ENCODE measurements around the gene GLCCI1. TPM values are rescaled to one million over a fixed set of nuclear protein-coding genes. Genes with fewer than 3 reads are reported as not detected.

GLCCI1 gene
- total RNA-seq, 1 donor from 2014 or later = 25.0 TPM

GRCh38 chr7:8051373-8051772 lies 82.8 kb downstream of the GLCCI1 start:
- TF ChIP-seq CTCF (conservative IDR thresholded peaks at IDR 0.05) = no peak
- DNase-seq (ENCODE audit: extremely low spot score, unreplicated experiment) = no peak
- Mint-ChIP-seq H3K27me3 (no peaks in the 10 kb centered on the region), H3K36me3 (peaks cover 13% of the 10 kb centered on the region), H3K4me3 (no peak overlapping the region), H3K27ac (no peak overlapping the region), H3K4me1 (ENCODE audit: unreplicated experiment) (no peaks in the 10 kb centered on the region), H3K9me3 (no peaks in the 10 kb centered on the region)

GRCh38 chr7:8051998-8052397 lies 83.4 kb downstream of the GLCCI1 start:
- no peaks in the 10 kb centered on the region for H3K9me3 Mint-ChIP-seq
- no peaks in the 10 kb centered on the region for H3K27me3 Mint-ChIP-seq
- no peak for DNase-seq (ENCODE audit: extremely low spot score, unreplicated experiment)
- TF ChIP-seq CTCF (conservative IDR thresholded peaks at IDR 0.05) = no peak
- H3K36me3 Mint-ChIP-seq = peaks cover 15% of the 10 kb centered on the region
- H3K4me3 Mint-ChIP-seq = no peak overlapping the region
- no peaks in the 10 kb centered on the region for H3K4me1 Mint-ChIP-seq (ENCODE audit: unreplicated experiment)
- H3K27ac Mint-ChIP-seq = no peak overlapping the region

GRCh38 chr7:8052824-8053223 lies 84.2 kb downstream of the GLCCI1 start:
- no peaks in the 10 kb centered on the region for H3K9me3 Mint-ChIP-seq

GRCh38 chr7:8056439-8056838 lies 87.8 kb downstream of the GLCCI1 start:
- no peaks in the 10 kb centered on the region for H3K9me3 Mint-ChIP-seq
- no peaks in the 10 kb centered on the region for H3K27me3 Mint-ChIP-seq
- DNase-seq (ENCODE audit: extremely low spot score, unreplicated experiment) = no peak
- no peak overlapping the region for H3K27ac Mint-ChIP-seq
- H3K36me3 Mint-ChIP-seq = peaks cover 9% of the 10 kb centered on the region
- no peak for TF ChIP-seq CTCF (conservative IDR thresholded peaks at IDR 0.05)
- H3K4me1 Mint-ChIP-seq (ENCODE audit: unreplicated experiment) = no peaks in the 10 kb centered on the region
- no peak overlapping the region for H3K4me3 Mint-ChIP-seq

More at GRCh38 chr7:8052824-8053223, 84.2 kb downstream of the GLCCI1 start:
- no peak for DNase-seq (ENCODE audit: extremely low spot score, unreplicated experiment)
- Mint-ChIP-seq H3K36me3 (peaks cover 15% of the 10 kb centered on the region), H3K27me3 (no peaks in the 10 kb centered on the region), H3K27ac (no peak overlapping the region), H3K4me1 (ENCODE audit: unreplicated experiment) (no peaks in the 10 kb centered on the region), H3K4me3 (no peak overlapping the region)
- TF ChIP-seq CTCF (conservative IDR thresholded peaks at IDR 0.05) = no peak

GRCh38 chr7:8057566-8057965 lies 89.0 kb downstream of the GLCCI1 start:
- Mint-ChIP-seq H3K27ac (no peak overlapping the region), H3K27me3 (no peaks in the 10 kb centered on the region), H3K4me3 (no peak overlapping the region), H3K36me3 (peaks cover 11% of the 10 kb centered on the region), H3K4me1 (ENCODE audit: unreplicated experiment) (no peaks in the 10 kb centered on the region), H3K9me3 (no peaks in the 10 kb centered on the region)
- no peak for TF ChIP-seq CTCF (conservative IDR thresholded peaks at IDR 0.05)
- no peak for DNase-seq (ENCODE audit: extremely low spot score, unreplicated experiment)

GRCh38 chr7:8058322-8058721 lies 89.7 kb downstream of the GLCCI1 start:
- no peaks in the 10 kb centered on the region for H3K4me1 Mint-ChIP-seq (ENCODE audit: unreplicated experiment)
- no peak overlapping the region for H3K4me3 Mint-ChIP-seq
- no peak for TF ChIP-seq CTCF (conservative IDR thresholded peaks at IDR 0.05)
- no peak for DNase-seq (ENCODE audit: extremely low spot score, unreplicated experiment)
- no peak overlapping the region for H3K27ac Mint-ChIP-seq
- H3K9me3 Mint-ChIP-seq = no peaks in the 10 kb centered on the region
- H3K27me3 Mint-ChIP-seq = no peaks in the 10 kb centered on the region
- H3K36me3 Mint-ChIP-seq = peaks cover 13% of the 10 kb centered on the region
